IMR-90 (cell line): ENCODE measurements around the gene CAMKMT. TPM values are rescaled to one million over a fixed set of nuclear protein-coding genes. Genes with fewer than 3 reads are reported as not detected.
A peak's percentile ranks its signal among the peaks of the same experiment; 100 is the strongest.

ENCODE experiments used
- ATAC-seq: fragments of 200-7000 bp; cut with Tn5 transposase; 2 replicates; pipeline ENCODE4 v1.9.1; 2020; ENCODE audit warnings: low read depth, mild to moderate bottlenecking, moderate library complexity
- BruUV-seq: library from RNA; stranded (reverse); fragments of 400-500 nt; replicated peaks from 2 replicates; lab custom pipeline; 2021; lab: Mats Ljungman, UMichigan
- CTCF ChIA-PET: fragments of 300-600 bp; formaldehyde crosslinking; extraction: SDS; loops from one replicate; lab custom pipeline; 2021; ENCODE audit warnings: antibody characterized with exemption; lab: Yijun Ruan, JAX
- POLR2A ChIA-PET: fragments of 300-600 bp; sonication (Branson Sonifier 250); formaldehyde crosslinking; loops from one replicate; lab custom pipeline; 2022; ENCODE audit warnings: antibody characterized with exemption; ENCODE audit not compliant: unreplicated experiment; lab: Charles Lee
- DNase-seq: peaks from one replicate; pipeline ENCODE4 v3.0.0; 2013
- H2AFZ ChIP-seq: replicated peaks from 2 replicates; pipeline ENCODE3; 2013; ENCODE audit warnings: low read length, mild to moderate bottlenecking; ENCODE audit not compliant: poor library complexity
- H2AK5ac ChIP-seq: 2 replicates; pipeline ENCODE4 v1.6.1; 2013; ENCODE audit warnings: low read depth, low read length, inconsistent platforms
- H2AK9ac ChIP-seq: replicated peaks from 2 replicates; pipeline ENCODE3; 2013; ENCODE audit warnings: mild to moderate bottlenecking, low read depth, low read length, moderate library complexity; ENCODE audit not compliant: poor library complexity
- H2BK120ac ChIP-seq: 2 replicates; pipeline ENCODE4 v1.6.1; 2013; ENCODE audit warnings: low read depth, low read length, inconsistent platforms
- H2BK15ac ChIP-seq: 3 replicates; pipeline ENCODE4 v1.6.1; 2013; ENCODE audit warnings: low read depth, low read length, inconsistent platforms
- H2BK20ac ChIP-seq: 2 replicates; pipeline ENCODE4 v1.6.1; 2013; ENCODE audit warnings: low read depth, mild to moderate bottlenecking, inconsistent platforms, low read length, moderate library complexity
- H2BK5ac ChIP-seq: 2 replicates; pipeline ENCODE4 v1.6.1; 2013; ENCODE audit warnings: mild to moderate bottlenecking, low read depth, low read length, inconsistent platforms; ENCODE audit not compliant: poor library complexity, severe bottlenecking
- H3K14ac ChIP-seq: replicated peaks from 2 replicates; pipeline ENCODE4 v1.6.1; 2013; ENCODE audit warnings: low read depth, low read length, inconsistent platforms
- H3K18ac ChIP-seq: 2 replicates; pipeline ENCODE4 v1.6.1; 2013; ENCODE audit warnings: low read depth, low read length, control low read depth
- H3K23ac ChIP-seq: 2 replicates; pipeline ENCODE4 v1.6.1; 2013; ENCODE audit warnings: low read depth, low read length, inconsistent platforms
- H3K27ac ChIP-seq: 2 replicates; pipeline ENCODE4 v1.5.1; 2013; ENCODE audit warnings: mild to moderate bottlenecking, control low read depth, low read length; ENCODE audit not compliant: insufficient read depth
- H3K27me3 ChIP-seq: 2 replicates; pipeline ENCODE4 v1.6.1; 2013; ENCODE audit warnings: low read length; ENCODE audit not compliant: control insufficient read depth, insufficient read depth
- H3K36me3 ChIP-seq: 2 replicates; pipeline ENCODE4 v1.6.1; 2013; ENCODE audit warnings: low read length, mixed read lengths; ENCODE audit not compliant: control insufficient read depth, insufficient read depth
- H3K4ac ChIP-seq: 2 replicates; pipeline ENCODE4 v1.6.1; 2013; ENCODE audit warnings: low read depth, low read length, inconsistent platforms
- H3K4me1 ChIP-seq: 2 replicates; pipeline ENCODE4 v1.6.1; 2013; ENCODE audit warnings: low read length, mixed read lengths; ENCODE audit not compliant: control insufficient read depth, insufficient read depth
- H3K4me2 ChIP-seq: 2 replicates; pipeline ENCODE4 v1.6.1; 2013; ENCODE audit warnings: low read depth, mild to moderate bottlenecking, control low read depth, low read length, moderate library complexity
- H3K4me3 ChIP-seq: 2 replicates; pipeline ENCODE4 v1.5.1; 2013; ENCODE audit warnings: low read depth, mild to moderate bottlenecking, control low read depth, low read length, moderate library complexity; ENCODE audit not compliant: insufficient read depth
- H3K56ac ChIP-seq: 2 replicates; pipeline ENCODE4 v1.6.1; 2013; ENCODE audit warnings: low read length, inconsistent platforms; ENCODE audit not compliant: insufficient read depth; ENCODE audit errors: extremely low read depth
- H3K79me1 ChIP-seq, 2 experiments: 2 replicates each; pipeline ENCODE4 v1.6.1; 2013; ENCODE audit warnings: low read length in 2 of 2, inconsistent platforms in 1 of 2, low read depth in 1 of 2
- H3K9ac ChIP-seq: 2 replicates; pipeline ENCODE4 v1.6.1; 2013; ENCODE audit warnings: low read depth, low read length, control low read depth
- H3K9me1 ChIP-seq: 2 replicates; pipeline ENCODE4 v1.6.1; 2013; ENCODE audit warnings: low read length, inconsistent platforms; ENCODE audit not compliant: insufficient read depth
- H3K9me3 ChIP-seq: 2 replicates; pipeline ENCODE4 v1.6.1; 2013; ENCODE audit warnings: low read length; ENCODE audit not compliant: control insufficient read depth, insufficient read depth
- H4K20me1 ChIP-seq: 2 replicates; pipeline ENCODE4 v1.6.1; 2013; ENCODE audit warnings: low read length, inconsistent platforms; ENCODE audit not compliant: insufficient read depth
- H4K5ac ChIP-seq: 2 replicates; pipeline ENCODE4 v1.6.1; 2013; ENCODE audit warnings: mild to moderate bottlenecking, low read depth, low read length, control low read depth
- H4K8ac ChIP-seq, 2 experiments: 2 replicates each; pipeline ENCODE4 v1.6.1; 2013; ENCODE audit warnings: low read depth in 2 of 2, low read length in 2 of 2, control low read depth in 1 of 2, inconsistent platforms in 1 of 2
- H4K91ac ChIP-seq: 2 replicates; pipeline ENCODE4 v1.6.1; 2013; ENCODE audit warnings: low read depth, low read length, inconsistent platforms; ENCODE audit not compliant: insufficient read depth
- CEBPB ChIP-seq: IDR thresholded peaks from 2 replicates; pipeline ENCODE4 v1.6.1; 2012; ENCODE audit warnings: low read depth, low read length, improper control_type of control experiment
- CTCF ChIP-seq: conservative IDR thresholded peaks from 2 replicates; pipeline ENCODE4 v1.5.1; 2012; ENCODE audit warnings: mild to moderate bottlenecking, low read depth, low read length, improper control_type of control experiment
- WGBS, 2 experiments: methylation state at CpG; one replicate each; pipeline versions ENCODE4 v1.1.5 to v1.1.7; 2013; ENCODE audit warnings: missing lambda C conversion rate in 2 of 2; ENCODE audit not compliant: insufficient read length in 1 of 2; ENCODE audit errors: extremely low coverage in 2 of 2; 5-methylcytosine and 5-hydroxymethylcytosine counted together
- dilution Hi-C: fragments of 300-500 bp; cut with HindIII; formaldehyde crosslinking; loops from one replicate; pipeline ENCODE4 v1.14.3; 2018; ENCODE audit warnings: low sequenced_read_pairs; ENCODE audit not compliant: unreplicated experiment
- in situ Hi-C: fragments of 300-500 bp; cut with MboI; formaldehyde crosslinking; loops from 3 replicates; pipeline ENCODE4 v1.14.3; 2019; ENCODE audit warnings: low sequenced_read_pairs, inconsistent platforms, mixed read lengths
- intact Hi-C: fragments of 100-400 bp; cut with micrococcal nuclease; formaldehyde crosslinking; loops from 2 replicates; pipeline ENCODE4 v1.10.0; 2022
- polyA plus RNA-seq, 3 experiments: library from polyadenylated mRNA; depleted of rRNA; stranded (reverse); fragments of >200 nt; gene quantifications; 2 replicates each; pipeline ENCODE4 v1.2.3, GENCODE V29; 2012; ENCODE audit warnings: low replicate concordance in 1 of 3
- total RNA-seq: library from RNA; depleted of rRNA; stranded (reverse); fragments of >200 nt; gene quantifications from 2 replicates; pipeline ENCODE4 v1.2.3, GENCODE V29; 2012

The CAMKMT gene
- total and polyA plus RNA-seq, 2 of the 4 experiments (the other 2 are of a cell fraction): 4.4 to 6.8 TPM

DNA sequence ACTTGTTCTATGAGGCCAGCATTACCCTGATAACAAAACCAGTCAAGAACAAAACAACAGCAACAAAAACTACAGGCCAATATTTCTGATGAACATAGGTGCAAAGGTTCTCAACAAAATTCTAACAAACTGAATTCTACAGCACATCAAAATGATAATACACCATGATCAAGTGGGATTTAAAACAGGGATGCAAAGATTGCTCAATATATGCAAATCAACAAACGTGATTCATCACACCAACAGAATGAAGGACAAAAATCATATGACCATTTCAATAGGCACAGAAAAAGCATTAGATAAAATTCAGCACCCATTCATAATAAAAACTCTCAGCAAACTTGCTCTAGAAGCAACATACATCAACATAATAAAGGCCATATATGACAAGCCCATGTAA is 173.6 kb downstream of the CAMKMT start:
- no peak overlapping the region for H4K5ac ChIP-seq
- no peak overlapping the region for H2AK5ac ChIP-seq
- H3K27ac ChIP-seq: no peak overlapping the region
- dilution Hi-C loops: no loop called here
- H2BK20ac ChIP-seq: no peak overlapping the region
- BruUV-seq: no TSS peak
- H3K27me3 ChIP-seq: no peaks in the 10 kb centered on the region
- ChIA-PET POLR2A (no interaction called here), CTCF (no interaction called here)
- H3K4ac ChIP-seq: no peak overlapping the region
- H3K9me3 ChIP-seq: no peaks in the 10 kb centered on the region
- no peak overlapping the region for H3K4me2 ChIP-seq
- DNase-seq (no peak), ATAC-seq (no peak)
- no peak overlapping the region for H3K23ac ChIP-seq
- no peak overlapping the region for H3K9ac ChIP-seq
- H3K14ac ChIP-seq: no peak overlapping the region
- H2BK15ac ChIP-seq: no peak overlapping the region
- no peak overlapping the region for H4K91ac ChIP-seq
- WGBS, 2 experiments: no CpG with 5 or more reads among the region's 1 CpG
- H2BK120ac ChIP-seq: no peak overlapping the region
- no peaks in the 10 kb centered on the region for H3K9me1 ChIP-seq
- H3K56ac ChIP-seq: no peak overlapping the region
- no peaks in the 10 kb centered on the region for H3K4me1 ChIP-seq
- no peaks in the 10 kb centered on the region for H3K36me3 ChIP-seq
- intact Hi-C loops: no loop called here
- H3K4me3 ChIP-seq: no peak overlapping the region
- in situ Hi-C loops: no loop called here
- no peak for TF ChIP-seq CTCF
- peak; percentile 62; the same call in 1 of the 2 replicates for TF ChIP-seq CEBPB
- no peak overlapping the region for H4K8ac ChIP-seq
- no peaks in the 10 kb centered on the region for H4K20me1 ChIP-seq
- no peak overlapping the region for H2AFZ ChIP-seq
- no peak overlapping the region for H3K18ac ChIP-seq
- H3K79me1 ChIP-seq: no peaks in the 10 kb centered on the region
- no peak overlapping the region for H2AK9ac ChIP-seq
- H2BK5ac ChIP-seq: no peak overlapping the region
